ENCODE results near the gene GPM6B.
A peak's percentile ranks its signal among the peaks of the same experiment; 100 is the strongest.

GPM6B gene

DNA sequence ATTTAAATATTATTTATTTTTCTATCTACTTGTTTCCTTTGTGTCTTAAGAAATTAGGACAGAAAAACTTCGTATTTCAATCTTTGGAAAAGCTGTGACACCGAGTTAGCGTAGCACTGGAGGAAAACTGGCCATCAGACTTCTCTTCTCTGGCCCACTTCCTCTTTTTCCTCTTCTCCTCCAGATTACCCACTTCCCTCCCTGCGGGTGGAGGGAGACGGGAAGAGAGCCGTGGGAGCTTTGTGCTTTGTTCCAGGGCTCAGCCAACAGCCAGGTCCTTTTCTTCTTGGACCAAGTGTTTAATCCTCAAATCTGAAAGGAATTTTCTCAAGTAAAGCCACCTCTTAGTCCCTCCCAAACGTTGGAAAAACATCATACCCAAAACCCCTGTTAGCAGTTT lies 52.6 kb downstream of the GPM6B start:
- H3K9me3 Mint-ChIP-seq: no peaks in the 10 kb centered on the region
- CTCF ChIA-PET: no interaction called here
- no peak overlapping the region for H3K27ac Mint-ChIP-seq
- H3K27me3 Mint-ChIP-seq: no peaks in the 10 kb centered on the region
- no peak for DNase-seq
- no peaks in the 10 kb centered on the region for H3K4me1 Mint-ChIP-seq
- no peak overlapping the region for H3K4me3 Mint-ChIP-seq
- H3K36me3 Mint-ChIP-seq: peaks cover 39% of the 10 kb centered on the region

DNA sequence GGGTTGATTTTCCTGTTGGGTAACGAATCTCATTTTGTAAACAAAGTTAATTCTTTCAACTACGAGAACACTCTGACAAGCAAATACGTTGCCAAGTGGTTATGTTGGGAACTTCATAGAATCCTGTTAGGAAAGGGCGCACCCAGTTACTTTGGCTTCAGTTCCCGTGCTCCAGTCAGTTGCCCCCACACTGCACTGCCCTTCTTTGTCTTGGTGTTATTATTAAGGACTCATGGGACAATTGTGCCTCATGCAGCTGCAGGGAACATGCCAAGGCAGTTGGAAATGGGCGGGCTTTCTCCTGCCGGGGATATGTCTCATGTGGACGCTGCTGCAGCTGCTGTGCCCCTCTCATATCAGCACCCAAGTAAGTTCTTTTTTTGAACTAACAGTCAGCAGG lies 53.4 kb downstream of the GPM6B start:
- CTCF ChIA-PET: no interaction called here
- no peaks in the 10 kb centered on the region for H3K9me3 Mint-ChIP-seq

DNA sequence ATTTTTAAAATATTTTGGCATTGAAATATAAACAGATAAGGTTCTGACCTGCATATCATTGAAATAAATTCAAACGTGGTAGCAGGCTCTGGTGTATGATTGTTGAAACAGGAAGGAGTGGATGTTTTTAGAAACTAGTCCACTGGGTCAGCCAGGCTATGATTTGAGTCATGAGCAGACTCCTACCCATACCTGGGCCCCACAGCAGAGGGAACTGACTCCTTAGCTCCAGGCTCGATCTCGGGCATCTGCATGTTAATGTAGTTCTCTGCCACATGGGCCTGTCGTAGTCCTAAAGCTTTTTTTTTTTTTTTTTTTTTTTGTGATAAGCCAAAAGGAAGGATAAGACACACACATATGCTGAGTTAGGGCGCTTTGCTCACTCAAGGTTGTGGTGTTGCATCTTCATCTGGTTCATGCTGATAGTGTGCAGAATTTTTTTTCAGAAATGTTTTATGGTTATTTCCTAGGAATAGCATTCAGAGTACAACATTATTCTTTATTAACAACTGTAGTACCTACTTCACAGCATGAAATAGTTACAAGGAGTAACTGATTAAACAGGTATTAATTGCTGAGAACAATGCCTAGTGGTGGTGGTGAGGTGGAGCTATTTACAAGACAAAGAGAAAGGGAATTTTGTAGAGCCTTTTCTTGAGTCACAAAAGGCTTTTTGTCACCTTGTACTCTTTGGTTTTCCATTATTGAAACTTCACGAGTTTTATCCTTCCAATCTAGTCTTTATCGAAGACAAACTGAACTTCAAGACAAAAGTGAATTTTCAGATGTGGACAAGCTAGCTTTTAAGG lies 55.1 kb downstream of the GPM6B start:
- no peak overlapping the region for H3K27ac Mint-ChIP-seq
- H3K4me1 Mint-ChIP-seq: no peaks in the 10 kb centered on the region
- H3K27me3 Mint-ChIP-seq: no peaks in the 10 kb centered on the region
- H3K4me3 Mint-ChIP-seq: no peak overlapping the region
- peaks cover 40% of the 10 kb centered on the region for H3K36me3 Mint-ChIP-seq
- CTCF ChIA-PET: interaction anchor here (0.5 to 1.0 kb wide), 2 partner anchors 14 to 18 kb away, joined by 3 read pairs; no protein-coding TSS in a partner anchor
- no peaks in the 10 kb centered on the region for H3K9me3 Mint-ChIP-seq
- DNase-seq: no peak

More for the DNA sequence above, 53.4 kb downstream of the GPM6B start:
- Mint-ChIP-seq H3K27me3 (no peaks in the 10 kb centered on the region), H3K27ac (no peak overlapping the region), H3K4me3 (no peak overlapping the region), H3K36me3 (peaks cover 40% of the 10 kb centered on the region), H3K4me1 (no peaks in the 10 kb centered on the region)
- DNase-seq: no peak

DNA sequence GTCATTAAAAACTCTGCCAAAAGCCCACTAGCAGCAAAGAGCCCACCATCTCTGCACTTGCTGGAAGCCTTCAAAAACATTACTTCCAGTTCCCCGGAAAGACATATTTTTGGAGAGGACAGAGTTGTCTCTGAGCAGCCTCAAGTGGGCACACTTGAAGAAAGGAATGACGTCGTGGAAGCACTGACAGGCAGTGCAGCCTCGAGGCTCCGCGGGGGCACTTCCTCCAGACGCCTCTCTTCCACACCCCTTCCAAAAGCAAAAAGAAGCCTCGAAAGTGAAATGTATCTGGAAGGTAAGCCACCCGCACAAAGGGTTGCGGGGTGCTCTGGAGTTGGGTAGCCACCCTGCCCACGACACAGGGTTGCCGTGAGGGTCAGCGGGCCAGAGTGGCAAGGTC lies 56.5 kb downstream of the GPM6B start:
- no peak for DNase-seq
- no peak overlapping the region for H3K27ac Mint-ChIP-seq
- peaks cover 2% of the 10 kb centered on the region for H3K4me1 Mint-ChIP-seq
- no peaks in the 10 kb centered on the region for H3K9me3 Mint-ChIP-seq
- no peak overlapping the region for H3K4me3 Mint-ChIP-seq
- H3K27me3 Mint-ChIP-seq: no peaks in the 10 kb centered on the region
- H3K36me3 Mint-ChIP-seq: peaks cover 28% of the 10 kb centered on the region
- CTCF ChIA-PET: no interaction called here

DNA sequence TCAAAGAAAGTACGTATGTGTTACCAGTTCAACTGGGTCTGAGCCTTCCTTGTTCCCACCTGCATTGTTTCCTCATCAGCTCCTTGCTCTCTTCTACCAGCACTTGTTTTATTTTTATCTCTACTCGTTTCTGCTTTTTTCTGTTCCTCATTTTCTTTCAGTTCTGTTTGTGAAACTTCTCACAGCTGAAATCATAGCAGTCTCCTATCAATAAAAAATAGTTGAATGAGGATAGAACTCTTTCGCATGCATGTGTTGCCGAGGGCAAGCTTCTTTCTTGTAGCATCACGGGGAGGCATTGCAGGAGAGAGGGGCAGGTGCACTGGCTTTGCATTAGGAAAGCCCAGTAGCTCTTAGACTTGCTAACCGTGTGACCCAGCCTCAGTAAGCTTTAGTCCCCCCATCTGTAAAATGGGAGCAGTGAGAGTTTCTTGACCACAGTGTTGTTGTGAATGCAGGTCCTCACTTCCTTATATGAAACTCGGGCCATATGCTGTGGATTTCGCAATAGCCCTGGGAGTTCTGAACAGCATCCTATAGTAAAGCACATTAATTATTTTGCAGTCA lies 57.7 kb downstream of the GPM6B start:
- H3K27me3 Mint-ChIP-seq: no peaks in the 10 kb centered on the region
- CTCF ChIA-PET: no interaction called here
- H3K4me1 Mint-ChIP-seq: peaks cover 9% of the 10 kb centered on the region
- no peak for DNase-seq
- no peak overlapping the region for H3K27ac Mint-ChIP-seq
- peaks cover 28% of the 10 kb centered on the region for H3K36me3 Mint-ChIP-seq
- no peak overlapping the region for H3K4me3 Mint-ChIP-seq
- H3K9me3 Mint-ChIP-seq: no peaks in the 10 kb centered on the region

DNA sequence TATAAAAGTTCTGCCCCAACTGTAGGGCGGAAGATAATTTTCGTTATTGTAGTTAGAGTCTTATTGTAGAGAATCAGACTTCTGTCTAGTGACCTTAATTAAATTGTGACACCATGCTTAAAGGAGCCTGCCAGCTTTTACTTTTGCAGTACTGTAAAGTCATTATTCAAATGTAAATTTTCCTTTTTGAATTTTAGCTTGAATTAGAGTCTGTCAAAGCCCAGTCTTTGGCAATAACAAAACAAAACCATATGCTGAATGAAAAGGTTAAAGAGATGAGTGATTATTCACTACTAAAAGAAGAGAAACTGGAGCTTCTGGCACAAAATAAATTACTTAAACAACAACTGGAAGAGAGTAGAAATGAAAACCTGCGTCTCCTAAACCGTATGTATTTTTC lies 60.5 kb downstream of the GPM6B start:
- Mint-ChIP-seq H3K27ac (no peak overlapping the region), H3K9me3 (no peaks in the 10 kb centered on the region), H3K27me3 (no peaks in the 10 kb centered on the region), H3K36me3 (peaks cover 30% of the 10 kb centered on the region), H3K4me3 (no peak overlapping the region), H3K4me1 (peaks cover 17% of the 10 kb centered on the region)
- CTCF ChIA-PET: no interaction called here
- no peak for DNase-seq

DNA sequence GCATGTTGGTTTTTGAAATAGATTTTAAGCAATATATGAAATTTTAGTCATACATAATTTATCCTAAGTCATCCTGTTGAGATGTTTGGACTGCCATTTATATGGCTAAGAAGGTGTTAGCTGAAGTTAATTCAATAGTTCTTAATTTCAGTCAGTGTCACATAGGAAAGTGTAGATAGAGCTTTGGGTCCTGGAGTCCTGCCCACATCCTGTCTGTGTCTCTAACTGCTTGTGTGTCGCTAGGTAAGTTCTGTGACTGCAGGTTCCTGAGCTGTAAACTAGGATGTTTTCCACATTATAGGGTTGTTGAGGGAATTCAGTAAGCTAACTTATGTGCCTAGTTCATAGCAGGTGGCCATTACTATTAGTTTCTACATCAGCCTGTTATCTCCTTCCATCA lies 61.6 kb downstream of the GPM6B start:
- DNase-seq: peak; percentile 33
- Mint-ChIP-seq H3K9me3 (no peaks in the 10 kb centered on the region), H3K27ac (peak overlapping the region; percentile 49), H3K4me3 (no peak overlapping the region), H3K4me1 (peaks cover 23% of the 10 kb centered on the region), H3K27me3 (no peaks in the 10 kb centered on the region), H3K36me3 (peaks cover 27% of the 10 kb centered on the region)
- CTCF ChIA-PET: interaction anchor here (1.1 kb wide), 1 partner anchor 96 kb away, joined by 7 read pairs; no protein-coding TSS in a partner anchor

DNA sequence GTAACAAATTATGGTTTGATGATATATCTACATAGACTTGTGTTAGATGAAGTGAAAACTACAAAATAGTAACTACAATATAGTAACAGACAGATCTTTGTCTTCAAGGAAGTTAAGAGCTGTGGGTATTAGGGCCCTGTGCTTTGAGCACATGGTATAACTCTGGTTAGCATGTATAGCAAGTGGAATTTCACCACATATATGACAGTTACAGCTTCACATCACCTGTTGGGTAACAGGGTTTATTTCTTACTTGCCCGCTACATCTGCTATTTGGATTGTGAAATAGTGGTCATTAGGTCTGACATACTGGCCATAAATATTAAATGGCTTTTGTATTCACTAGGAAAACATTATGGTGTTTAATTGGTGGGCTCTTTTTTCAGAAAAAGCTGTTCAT lies 62.1 kb downstream of the GPM6B start:
- Mint-ChIP-seq H3K9me3 (no peaks in the 10 kb centered on the region), H3K36me3 (peaks cover 31% of the 10 kb centered on the region), H3K4me1 (peaks cover 26% of the 10 kb centered on the region), H3K27me3 (no peaks in the 10 kb centered on the region), H3K27ac (peak overlapping the region; percentile 49), H3K4me3 (no peak overlapping the region)
- CTCF ChIA-PET: interaction anchor here (1.1 kb wide), 1 partner anchor 96 kb away, joined by 7 read pairs; no protein-coding TSS in a partner anchor
- no peak for DNase-seq

DNA sequence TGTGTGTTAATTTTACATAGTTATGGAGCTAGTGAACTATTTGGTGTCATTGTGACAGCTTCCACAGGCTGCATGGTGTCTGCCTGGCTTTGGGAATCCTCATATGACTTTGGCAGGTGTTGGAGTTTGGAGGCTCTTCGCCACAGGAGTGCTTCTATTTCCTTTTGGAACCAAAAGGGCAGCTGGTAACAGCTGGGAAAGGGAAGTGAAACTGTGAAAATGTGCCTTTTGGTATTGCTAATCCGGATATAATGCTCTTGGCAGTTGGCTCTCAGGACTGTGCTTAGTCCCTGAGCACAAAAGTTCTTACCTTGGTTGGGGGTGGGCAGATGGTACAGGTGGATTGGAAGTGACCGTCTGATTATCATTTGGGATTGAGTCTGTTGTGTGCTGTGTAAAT lies 64.2 kb downstream of the GPM6B start:
- H3K4me1 Mint-ChIP-seq: peaks cover 27% of the 10 kb centered on the region
- CTCF ChIA-PET: interaction anchor here (0.6 kb wide), 1 partner anchor 90 kb away, joined by 3 read pairs; no protein-coding TSS in a partner anchor
- DNase-seq: no peak
- H3K36me3 Mint-ChIP-seq: peaks cover 24% of the 10 kb centered on the region
- H3K27me3 Mint-ChIP-seq: no peaks in the 10 kb centered on the region
- no peak overlapping the region for H3K4me3 Mint-ChIP-seq
- H3K27ac Mint-ChIP-seq: no peak overlapping the region
- no peaks in the 10 kb centered on the region for H3K9me3 Mint-ChIP-seq

DNA sequence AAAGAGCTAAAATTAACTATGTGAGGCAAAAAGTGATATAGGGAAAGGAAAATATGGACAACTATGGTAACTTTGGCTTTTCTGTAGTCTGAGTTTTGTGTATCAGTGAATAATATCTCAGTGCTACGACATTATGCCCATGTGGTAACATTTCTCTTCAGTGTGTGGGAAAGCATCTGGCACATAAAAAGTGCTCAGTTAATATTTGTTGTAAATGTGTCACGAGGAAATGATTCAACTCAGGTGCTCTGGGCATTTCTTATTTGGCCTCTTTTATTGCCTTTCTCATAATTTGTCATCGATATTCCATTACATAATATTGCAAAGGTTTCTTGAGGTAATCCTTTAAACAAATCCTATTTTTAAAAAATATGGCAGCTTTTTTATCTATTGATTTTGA lies 64.8 kb downstream of the GPM6B start:
- Mint-ChIP-seq H3K36me3 (peaks cover 29% of the 10 kb centered on the region), H3K27me3 (no peaks in the 10 kb centered on the region), H3K9me3 (no peaks in the 10 kb centered on the region), H3K4me1 (peaks cover 28% of the 10 kb centered on the region), H3K27ac (no peak overlapping the region), H3K4me3 (no peak overlapping the region)
- DNase-seq: no peak
- CTCF ChIA-PET: no interaction called here

DNA sequence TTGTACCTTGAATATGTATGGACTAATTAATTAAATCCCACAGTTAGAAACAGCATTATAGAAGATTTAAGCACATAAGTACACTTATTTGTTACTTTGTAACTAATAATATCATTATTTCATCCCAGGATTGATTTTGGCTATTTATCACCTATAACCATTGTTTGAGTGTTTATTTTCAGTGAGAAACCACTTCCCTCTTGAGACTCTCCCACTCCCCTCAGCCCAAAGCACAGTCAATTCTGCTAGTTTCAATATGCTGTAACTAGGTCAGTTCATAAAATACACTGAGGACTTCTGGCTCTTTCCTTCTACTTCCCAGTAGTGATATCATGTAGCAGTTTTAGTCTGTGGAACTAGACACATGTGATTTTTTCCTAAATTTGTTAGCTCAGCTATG lies 66.1 kb downstream of the GPM6B start:
- Mint-ChIP-seq H3K36me3 (peaks cover 36% of the 10 kb centered on the region), H3K4me3 (no peak overlapping the region), H3K27ac (no peak overlapping the region), H3K9me3 (no peaks in the 10 kb centered on the region), H3K4me1 (peaks cover 28% of the 10 kb centered on the region), H3K27me3 (no peaks in the 10 kb centered on the region)
- CTCF ChIA-PET: interaction anchor here (1.4 kb wide), 1 partner anchor 95 kb away, joined by 4 read pairs; no protein-coding TSS in a partner anchor
- no peak for DNase-seq

DNA sequence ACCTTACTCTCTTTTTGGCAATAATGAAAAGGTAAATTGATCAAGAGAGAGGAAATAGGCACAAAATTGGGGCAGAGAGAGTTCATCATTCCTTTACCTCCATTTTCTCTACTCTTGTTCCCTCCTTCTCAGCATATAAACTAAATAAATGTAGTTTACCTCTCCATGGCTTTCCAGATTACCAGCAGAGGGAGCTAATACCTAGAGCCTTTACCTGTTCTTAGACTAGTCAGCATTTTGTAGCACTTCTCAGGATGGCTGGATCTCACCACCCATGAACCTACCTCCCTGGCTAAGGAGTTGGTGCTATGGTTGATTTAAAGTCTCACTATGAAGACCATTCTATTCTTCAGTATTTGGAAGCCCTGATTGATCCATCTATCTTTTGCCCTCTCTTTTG lies 66.7 kb downstream of the GPM6B start:
- DNase-seq: no peak
- Mint-ChIP-seq H3K4me1 (peaks cover 24% of the 10 kb centered on the region), H3K27me3 (no peaks in the 10 kb centered on the region), H3K4me3 (no peak overlapping the region), H3K9me3 (no peaks in the 10 kb centered on the region), H3K36me3 (peaks cover 39% of the 10 kb centered on the region), H3K27ac (no peak overlapping the region)
- CTCF ChIA-PET: interaction anchor here (1.3 to 2.4 kb wide), 3 partner anchors 88 to 282 kb away, joined by 4 to 7 read pairs (median 5); no protein-coding TSS in a partner anchor

DNA sequence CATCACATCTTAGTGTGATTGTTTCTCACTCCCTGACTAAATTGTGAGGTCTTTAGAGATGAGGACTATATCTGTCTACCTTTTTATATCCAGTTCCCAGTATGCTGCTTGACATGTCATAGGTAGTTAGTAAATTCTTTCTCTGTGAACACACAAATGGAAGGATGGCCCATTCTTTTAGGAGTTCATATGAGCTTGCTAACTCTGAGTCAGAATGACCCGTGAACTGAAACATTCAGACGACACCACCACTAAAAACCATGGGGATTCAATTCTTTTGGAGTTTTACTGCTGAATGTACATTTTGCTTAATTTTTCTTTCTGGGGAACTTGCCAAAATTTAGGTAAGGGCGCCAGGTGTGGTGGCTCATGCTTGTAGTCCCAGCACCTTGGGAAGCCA lies 68.4 kb downstream of the GPM6B start:
- H3K27ac Mint-ChIP-seq: no peak overlapping the region
- no peak overlapping the region for H3K4me3 Mint-ChIP-seq
- no peak for DNase-seq
- H3K9me3 Mint-ChIP-seq: no peaks in the 10 kb centered on the region
- H3K36me3 Mint-ChIP-seq: peaks cover 41% of the 10 kb centered on the region
- H3K27me3 Mint-ChIP-seq: no peaks in the 10 kb centered on the region
- H3K4me1 Mint-ChIP-seq: peaks cover 22% of the 10 kb centered on the region
- CTCF ChIA-PET: interaction anchor here (1.0 to 2.4 kb wide), 2 partner anchors 60 to 283 kb away, joined by 3 to 7 read pairs; no protein-coding TSS in a partner anchor

DNA sequence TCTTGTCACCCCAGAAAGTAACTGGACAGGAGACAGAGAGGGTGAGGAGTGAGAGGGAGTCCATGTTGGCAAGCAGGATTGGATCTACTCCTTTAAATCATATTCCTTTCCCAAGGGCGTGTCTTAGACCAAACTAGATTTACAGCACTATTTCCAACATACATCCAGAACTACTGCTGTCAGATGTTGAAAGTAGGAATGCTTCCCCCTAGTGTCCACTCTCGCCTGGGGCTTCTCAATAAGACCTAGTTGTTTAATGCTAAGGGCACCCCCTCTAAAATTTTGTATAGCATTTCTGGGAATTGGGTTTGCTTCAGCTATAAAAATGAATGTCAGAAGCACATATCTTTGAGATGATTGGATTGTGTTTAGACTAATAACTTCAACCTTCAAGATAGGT lies 69.1 kb downstream of the GPM6B start:
- Mint-ChIP-seq H3K36me3 (peaks cover 37% of the 10 kb centered on the region), H3K4me3 (no peak overlapping the region), H3K4me1 (peaks cover 24% of the 10 kb centered on the region), H3K27me3 (no peaks in the 10 kb centered on the region), H3K9me3 (no peaks in the 10 kb centered on the region), H3K27ac (no peak overlapping the region)
- peak; percentile 46 for DNase-seq
- CTCF ChIA-PET: interaction anchor here (0.9 to 1.0 kb wide), 2 partner anchors 15 to 60 kb away, joined by 3 read pairs; no protein-coding TSS in a partner anchor
